Forelimb muscle (tissue), 1 donor: ENCODE data around the gene AHCYL1. TPM values are rescaled to one million over a fixed set of nuclear protein-coding genes. Genes with fewer than 3 reads are reported as not detected.

Experiments used
- DNase-seq: peaks from one replicate; pipeline ENCODE4 v3.0.0-alpha.2; 2013; ENCODE audit warnings: low read depth
- polyA plus RNA-seq: library from polyadenylated mRNA; unstranded; fragments of 120-200 nt; gene quantifications from one replicate; pipeline ENCODE4 v1.2.1, GENCODE V29; 2013; ENCODE audit not compliant: insufficient read length

Gene AHCYL1
- polyA plus RNA-seq, 1 donor: 38.1 TPM

- no peak for DNase-seq
Measured at GRCh38 chr1:110035236-110035752, 50.7 kb downstream of the AHCYL1 start.

GRCh38 chr1:110038271-110038670, 53.7 kb downstream of the AHCYL1 start:
- DNase-seq: no peak

- DNase-seq: no peak
Measured at GRCh38 chr1:110039641-110040040, 55.1 kb downstream of the AHCYL1 start.

- DNase-seq: no peak
Measured at GRCh38 chr1:110040548-110040947, 56.0 kb downstream of the AHCYL1 start.

GRCh38 chr1:110043016-110043415, 58.5 kb downstream of the AHCYL1 start:
- DNase-seq: no peak

- DNase-seq: no peak
Measured at GRCh38 chr1:110047463-110047862, 62.9 kb downstream of the AHCYL1 start.

GRCh38 chr1:110048240-110048639, 63.7 kb downstream of the AHCYL1 start:
- no peak for DNase-seq

- no peak for DNase-seq
Measured at GRCh38 chr1:110048923-110049601, 64.5 kb downstream of the AHCYL1 start.

GRCh38 chr1:110049801-110050601, 65.4 kb downstream of the AHCYL1 start:
- no peak for DNase-seq

- no peak for DNase-seq
Measured at GRCh38 chr1:110050602-110051261, 66.2 kb downstream of the AHCYL1 start.

GRCh38 chr1:110051262-110051648, 66.7 kb downstream of the AHCYL1 start:
- no peak for DNase-seq

- DNase-seq: no peak
Measured at GRCh38 chr1:110053552-110054428, 69.2 kb downstream of the AHCYL1 start.

GRCh38 chr1:110055493-110056284, 71.1 kb downstream of the AHCYL1 start:
- no peak for DNase-seq

- no peak for DNase-seq
Measured at GRCh38 chr1:110056285-110056683, 71.7 kb downstream of the AHCYL1 start.

GRCh38 chr1:110056776-110057175, 72.2 kb downstream of the AHCYL1 start:
- DNase-seq: no peak

- DNase-seq: no peak
Measured at GRCh38 chr1:110057963-110058518, 73.5 kb downstream of the AHCYL1 start.

- DNase-seq: no peak
Measured at GRCh38 chr1:110058591-110058990, 74.0 kb downstream of the AHCYL1 start.

- no peak for DNase-seq
Measured at GRCh38 chr1:110059133-110059863, 74.7 kb downstream of the AHCYL1 start.

- DNase-seq: no peak
Measured at GRCh38 chr1:110060034-110060661, 75.6 kb downstream of the AHCYL1 start.
